Thoracic aorta (tissue), 2 donors: ENCODE data around the gene RPL27A. TPM values are rescaled to one million over a fixed set of nuclear protein-coding genes. Genes with fewer than 3 reads are reported as not detected.
A peak's percentile ranks its signal among the peaks of the same experiment; 100 is the strongest.

Experiments
- ATAC-seq: fragments of 150-250 bp; one replicate; pipeline ENCODE4 v1.8.0; 2017; ENCODE audit warnings: low read depth; ENCODE audit not compliant: insufficient number of reproducible peaks, low FRiP score
- DNase-seq: peaks from one replicate; pipeline ENCODE4 v3.0.0-alpha.2; 2020; ENCODE audit warnings: low spot score
- H3K27ac ChIP-seq, 2 donors: fragments of 200-600 bp; sonication (generic); 1 replicate in 1 of 2; 2 replicates in 1 of 2; pipeline ENCODE4 v1.5.1; 2016; ENCODE audit warnings: mild to moderate bottlenecking in 2 of 2, moderate library complexity in 2 of 2
- H3K27me3 ChIP-seq: fragments of 200-600 bp; sonication (generic); replicated peaks from 2 replicates; pipeline ENCODE4 v1.6.0; 2016; ENCODE audit warnings: mild to moderate bottlenecking; ENCODE audit not compliant: insufficient read depth
- H3K36me3 ChIP-seq: fragments of 200-600 bp; sonication (generic); one replicate; pipeline ENCODE4 v1.5.1; 2016
- H3K4me1 ChIP-seq, 2 donors: fragments of 200-600 bp; sonication (generic); 1 replicate in 1 of 2; 2 replicates in 1 of 2; pipeline versions ENCODE4 v1.5.1 to v1.6.0; 2016; ENCODE audit warnings: low read depth in 2 of 2, mild to moderate bottlenecking in 1 of 2; ENCODE audit not compliant: control insufficient read depth in 1 of 2
- H3K4me3 ChIP-seq: fragments of 200-600 bp; sonication (generic); 2 replicates; pipeline ENCODE4 v1.5.1; 2016; ENCODE audit warnings: mild to moderate bottlenecking
- H3K9me3 ChIP-seq: fragments of 200-600 bp; sonication (generic); 2 replicates; pipeline ENCODE4 v1.5.1; 2016
- CTCF ChIP-seq: fragments of 200-600 bp; sonication (generic); IDR thresholded peaks from one replicate; pipeline ENCODE4 v1.5.1; 2019; ENCODE audit warnings: antibody characterized with exemption
- total RNA-seq, 2 donors: library from RNA; depleted of rRNA; stranded (reverse); fragments of >200 nt; gene quantifications; one replicate each; pipeline versions ENCODE4 v1.1.0 to v1.2.3, GENCODE V29; 2016

The RPL27A gene
- total RNA-seq, 2 donors from 2014 or later, result 537 to 617 TPM

GRCh38 chr11:8724682-8725081 lies 42.1 kb downstream of the RPL27A start:
- H3K27ac ChIP-seq, result no peak overlapping the region
- H3K4me1 ChIP-seq, result peaks cover 34 to 70% of the 10 kb centered on the region in 2 donors
- no peaks in the 10 kb centered on the region for H3K9me3 ChIP-seq
- H3K36me3 ChIP-seq, result no peaks in the 10 kb centered on the region
- DNase-seq, result no peak
- TF ChIP-seq CTCF, result no peak
- H3K4me3 ChIP-seq, result no peak overlapping the region
- no peak for ATAC-seq
- no peaks in the 10 kb centered on the region for H3K27me3 ChIP-seq

- no peak for TF ChIP-seq CTCF
- H3K4me3 ChIP-seq, result no peak overlapping the region
- H3K27me3 ChIP-seq, result no peaks in the 10 kb centered on the region
- H3K4me1 ChIP-seq, result peaks cover 22 to 62% of the 10 kb centered on the region in 2 donors
- H3K36me3 ChIP-seq, result peaks cover 5% of the 10 kb centered on the region
- ATAC-seq, result no peak
- no peaks in the 10 kb centered on the region for H3K9me3 ChIP-seq
- peak overlapping the region in 1 of 2 donors; percentile 65 for H3K27ac ChIP-seq
- DNase-seq, result no peak
Observed at GRCh38 chr11:8726395-8726794, 43.8 kb downstream of the RPL27A start.

GRCh38 chr11:8728563-8728962 lies 46.0 kb downstream of the RPL27A start:
- ATAC-seq, result no peak
- Histone ChIP-seq H3K4me3 (no peak overlapping the region), H3K27me3 (no peaks in the 10 kb centered on the region), H3K27ac (peak overlapping the region in 1 of 2 donors; percentile 42), H3K9me3 (no peaks in the 10 kb centered on the region), H3K36me3 (peaks cover 5% of the 10 kb centered on the region), H3K4me1 (peaks cover 31 to 66% of the 10 kb centered on the region in 2 donors)
- no peak for TF ChIP-seq CTCF
- DNase-seq, result no peak

GRCh38 chr11:8729067-8729466 lies 46.5 kb downstream of the RPL27A start:
- no peak overlapping the region for H3K27ac ChIP-seq
- peaks cover 5% of the 10 kb centered on the region for H3K36me3 ChIP-seq
- no peak for ATAC-seq
- DNase-seq, result no peak
- TF ChIP-seq CTCF, result no peak
- no peaks in the 10 kb centered on the region for H3K27me3 ChIP-seq
- peaks cover 32 to 69% of the 10 kb centered on the region in 2 donors for H3K4me1 ChIP-seq
- H3K4me3 ChIP-seq, result no peak overlapping the region
- H3K9me3 ChIP-seq, result no peaks in the 10 kb centered on the region

GRCh38 chr11:8729837-8730696 lies 47.5 kb downstream of the RPL27A start:
- Histone ChIP-seq H3K4me1 (peaks cover 32 to 69% of the 10 kb centered on the region in 2 donors), H3K4me3 (no peak overlapping the region), H3K27ac (no peak overlapping the region), H3K9me3 (no peaks in the 10 kb centered on the region), H3K36me3 (peaks cover 5% of the 10 kb centered on the region), H3K27me3 (no peaks in the 10 kb centered on the region)
- no peak for TF ChIP-seq CTCF
- DNase-seq (no peak), ATAC-seq (no peak)
